GM18867 (cell line): ENCODE data around the gene COL9A3.

Source experiments
- ATAC-seq: cut with Tn5 transposase; IDR thresholded peaks from one replicate; pipeline ENCODE4 v1.9.1; 2021; ENCODE audit warnings: mild to moderate bottlenecking, moderate library complexity; ENCODE audit not compliant: unreplicated experiment

Gene COL9A3

GRCh38 chr20:62890444-62890843 lies 73.6 kb downstream of the COL9A3 start:
- no peak for ATAC-seq
